Globus pallidus (tissue), 1 donor: Measurements from ENCODE around the gene PCBP3.

Experiments
- DNase-seq: peaks from one replicate; pipeline ENCODE4 v3.0.0-alpha.2; 2015; ENCODE audit warnings: low spot score

Gene PCBP3

DNA sequence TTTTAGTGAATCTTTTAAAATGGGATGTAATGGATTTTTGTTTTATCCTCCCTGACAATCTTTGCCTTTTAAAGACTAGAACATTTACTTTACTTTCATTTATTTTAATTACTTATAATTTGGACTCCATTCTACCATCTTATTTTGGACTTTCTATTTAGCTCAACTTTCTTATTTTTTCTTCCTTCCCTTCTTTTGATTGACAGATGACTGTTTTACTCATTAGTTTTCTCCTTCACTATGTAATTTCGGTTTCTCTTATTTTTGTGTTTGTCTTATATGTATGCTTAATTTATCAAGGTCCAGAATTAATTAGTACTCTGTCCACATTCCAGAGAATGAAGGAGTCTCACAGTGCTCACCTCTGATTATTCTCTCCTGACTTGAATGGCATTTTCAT, 109.9 kb downstream of the PCBP3 start:
- no peak for DNase-seq

DNA sequence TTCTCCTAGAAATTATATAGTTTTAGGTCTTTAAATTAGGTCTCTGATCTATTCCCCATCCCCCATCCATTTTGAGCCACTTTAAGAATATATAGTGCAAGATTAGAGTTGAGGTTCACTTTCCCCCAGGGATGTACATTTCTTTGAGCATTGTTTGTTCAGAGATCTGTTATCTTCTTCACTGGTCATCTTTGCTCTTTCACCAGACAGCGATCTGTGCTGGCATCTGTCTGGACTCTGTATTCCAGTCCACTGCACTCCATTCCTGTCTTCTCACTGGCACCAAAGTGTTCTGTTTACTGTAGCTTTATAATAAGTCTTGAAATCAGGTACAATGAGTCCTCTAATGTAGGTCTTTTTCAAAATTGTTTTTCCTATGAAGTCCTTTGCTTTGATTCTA, 112.5 kb downstream of the PCBP3 start:
- no peak for DNase-seq

DNA sequence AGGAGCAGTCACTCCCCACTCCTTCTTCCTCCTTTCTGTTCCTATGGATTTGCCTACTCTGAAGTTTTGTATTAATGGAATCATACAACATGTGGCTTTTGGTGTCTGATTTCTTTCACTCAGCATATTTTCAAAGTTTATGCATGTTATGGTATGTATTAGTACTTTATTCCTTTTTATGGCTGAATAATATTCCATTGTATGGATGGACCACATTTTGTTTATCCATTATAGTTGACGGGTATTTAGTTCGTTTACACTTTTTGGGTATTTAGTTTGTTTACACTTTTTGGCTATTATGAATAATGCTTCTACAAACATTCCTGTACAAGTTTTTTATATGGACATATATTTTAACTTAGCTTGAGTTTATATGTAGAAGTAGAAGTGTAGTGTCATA, 113.1 kb downstream of the PCBP3 start:
- no peak for DNase-seq

DNA sequence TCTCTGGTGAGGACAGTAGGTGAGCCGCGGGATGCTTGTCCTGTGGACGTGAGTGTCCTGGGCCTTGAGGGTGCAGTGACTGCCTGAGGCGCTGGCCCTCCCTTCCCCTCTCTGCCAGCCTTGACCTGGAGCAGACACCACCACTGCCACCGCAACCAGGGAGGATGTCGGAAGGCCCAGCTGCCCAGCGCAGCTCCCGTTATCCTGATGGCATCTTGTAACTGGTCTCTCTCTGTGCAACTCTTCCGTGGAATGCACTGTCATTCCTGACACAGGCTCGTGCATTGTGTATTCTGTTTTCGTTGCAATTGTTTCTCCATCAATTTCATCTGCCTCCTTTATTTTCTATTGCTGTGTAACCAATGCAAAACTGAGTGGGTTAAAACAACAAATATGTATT, 118.2 kb downstream of the PCBP3 start:
- no peak for DNase-seq

DNA sequence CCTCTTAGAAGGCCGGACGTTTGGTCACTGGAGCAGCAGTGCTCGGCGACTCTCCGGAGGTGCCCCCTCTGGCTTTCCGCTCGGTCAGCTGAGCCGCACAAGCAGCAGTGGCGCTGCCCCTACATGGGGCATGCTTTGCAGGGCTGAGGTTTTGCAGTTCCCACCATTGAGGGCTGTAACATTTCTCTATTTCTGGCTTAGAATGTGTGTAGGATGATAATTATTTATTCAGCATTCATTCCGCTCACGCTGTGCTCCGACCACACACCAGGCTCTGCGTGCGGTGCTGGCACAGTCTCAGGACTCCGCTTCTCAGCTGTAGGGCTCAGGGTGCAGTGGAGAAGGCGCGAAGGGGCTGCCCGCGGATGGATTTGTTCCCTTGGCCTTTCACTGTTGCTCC, 119.5 kb downstream of the PCBP3 start:
- no peak for DNase-seq

DNA sequence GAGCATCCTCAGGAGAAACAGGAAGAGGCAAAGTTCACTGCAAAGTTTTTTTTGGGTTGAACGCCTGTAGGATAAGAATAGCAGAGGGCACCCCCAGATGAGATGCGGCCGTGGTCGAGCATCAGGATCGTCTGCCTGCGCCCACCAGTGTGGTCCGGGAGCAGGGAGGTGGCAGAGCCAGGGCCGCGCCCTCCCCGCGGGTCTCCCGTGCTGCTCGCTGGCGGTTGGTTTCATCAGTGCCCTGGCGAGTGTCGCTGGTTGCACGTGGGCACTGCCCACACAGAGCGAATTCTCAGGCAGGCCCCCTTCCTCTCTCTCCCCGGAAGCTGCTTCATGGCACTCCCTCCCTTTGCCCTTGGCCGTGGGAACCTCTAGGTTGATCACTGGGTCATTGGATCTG, 120.0 kb downstream of the PCBP3 start:
- DNase-seq = no peak

DNA sequence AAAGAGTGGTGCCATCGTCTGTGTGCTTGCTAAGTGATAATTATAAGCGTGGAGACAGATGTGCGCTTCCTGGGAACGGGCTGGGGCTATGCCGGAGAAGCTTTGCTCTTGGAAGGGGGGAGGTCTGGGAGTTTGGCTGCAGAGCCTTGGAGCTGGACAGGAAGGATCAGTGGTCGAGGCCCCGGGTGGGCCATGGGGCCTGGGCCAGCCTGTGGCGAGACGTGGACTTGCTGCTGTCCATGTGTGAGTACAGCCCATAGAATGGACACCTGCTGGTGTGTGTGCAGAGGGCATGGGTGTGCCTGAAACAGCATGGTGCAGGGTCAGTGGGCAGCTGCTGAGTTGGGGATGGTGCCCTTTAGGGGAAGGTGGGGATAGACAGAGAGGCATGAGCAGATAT, 121.3 kb downstream of the PCBP3 start:
- no peak for DNase-seq

DNA sequence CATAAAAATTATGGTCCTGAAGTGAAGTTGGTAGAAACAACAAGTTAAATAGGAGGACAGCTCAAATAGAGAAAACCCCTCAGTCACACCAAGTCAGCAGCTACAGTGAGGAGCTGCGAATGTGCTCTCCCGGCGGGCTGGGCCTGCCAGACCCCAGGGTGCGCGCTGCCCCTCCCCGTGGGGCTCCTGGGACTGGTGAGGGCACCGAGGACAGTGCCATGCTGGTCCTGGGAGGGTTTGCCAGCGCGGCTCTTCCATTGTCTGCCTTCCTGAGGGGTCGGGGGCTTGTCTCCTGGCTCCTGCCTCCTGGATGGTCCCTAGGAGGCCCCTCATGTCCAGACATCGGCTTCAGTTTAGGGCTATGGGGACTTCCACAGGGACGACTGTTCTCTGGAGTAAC, 121.8 kb downstream of the PCBP3 start:
- DNase-seq = no peak

DNA sequence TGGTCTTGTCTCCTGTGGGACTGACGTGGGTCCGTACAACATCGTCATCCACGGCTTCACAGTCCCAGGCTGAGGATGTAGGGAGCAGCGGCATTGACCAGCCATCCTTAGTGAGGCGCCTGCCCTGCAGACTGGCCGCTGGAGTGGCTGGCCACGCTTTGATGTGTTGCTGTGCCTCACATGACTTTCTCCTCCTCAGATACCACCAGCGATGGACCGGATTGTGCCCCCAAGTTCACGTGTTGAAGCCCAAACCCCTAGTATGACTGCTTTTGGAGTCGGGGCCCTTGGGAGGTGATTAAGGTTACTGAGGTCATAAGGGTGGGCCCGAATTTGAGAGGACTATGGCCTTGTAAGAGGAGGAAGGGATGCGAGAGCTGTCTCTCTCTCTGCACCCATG, 122.5 kb downstream of the PCBP3 start:
- DNase-seq = no peak

DNA sequence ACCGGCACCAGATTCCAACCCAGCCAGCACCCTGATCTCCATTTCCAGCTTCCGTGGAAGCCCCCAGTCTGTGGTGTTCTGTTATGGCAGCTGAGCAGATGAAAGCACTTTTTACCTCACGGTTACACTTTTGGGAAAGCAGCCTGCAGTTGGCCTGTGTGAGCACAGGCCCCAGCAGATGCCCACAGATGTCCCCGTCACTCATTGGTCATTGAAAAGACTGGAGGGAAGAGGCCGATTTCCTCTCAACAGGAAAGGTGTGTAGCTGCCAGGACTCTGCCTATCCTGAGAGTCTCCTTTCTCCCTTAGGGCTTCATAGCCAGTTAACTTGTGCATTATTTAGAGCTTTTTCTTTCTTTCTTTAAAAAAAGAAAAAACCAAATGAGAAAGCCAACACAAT, 123.0 kb downstream of the PCBP3 start:
- no peak for DNase-seq

DNA sequence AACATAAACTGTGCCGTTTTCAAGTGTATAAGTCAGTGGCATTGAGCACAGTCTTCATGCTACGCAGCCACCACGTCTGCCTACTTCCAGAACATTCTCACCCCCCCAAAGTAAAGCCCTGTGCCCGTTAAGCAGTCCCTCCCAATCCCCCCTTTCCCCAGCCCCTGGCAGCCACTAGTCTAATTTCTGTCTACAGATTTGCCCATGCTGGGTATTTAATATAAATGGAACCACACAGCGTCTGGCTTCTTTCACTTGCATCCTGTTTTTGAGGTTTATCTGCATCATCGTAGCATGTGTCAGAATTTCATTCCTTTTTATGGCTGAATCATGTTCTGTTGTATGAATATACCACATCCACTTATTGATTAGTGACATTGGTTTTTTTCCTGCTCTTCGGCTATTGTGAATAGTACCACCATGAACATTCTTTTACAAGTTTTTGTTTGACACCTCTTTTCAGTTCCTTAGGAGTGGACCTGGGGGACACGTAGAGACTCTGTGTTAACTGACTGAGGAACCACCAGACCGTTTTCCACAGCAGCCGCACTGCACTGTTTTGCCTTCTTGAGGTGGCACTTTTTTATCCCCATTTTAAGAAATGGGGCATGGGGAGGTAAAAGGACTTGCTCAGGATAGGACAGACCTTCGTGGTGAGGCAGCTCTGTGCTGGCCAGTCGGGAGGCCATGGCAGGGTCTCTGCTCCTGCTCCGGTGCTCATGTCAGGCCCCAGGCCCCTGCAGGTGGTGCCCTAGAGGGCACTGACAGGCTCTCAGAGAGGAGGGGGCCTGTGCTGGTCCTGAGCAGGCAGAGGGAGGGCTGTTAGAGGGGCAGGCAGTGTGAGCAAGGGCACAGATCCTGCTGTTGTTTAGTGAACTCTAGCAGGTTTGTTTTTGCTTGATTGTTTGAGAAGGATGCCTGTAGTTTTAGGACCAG, 123.8 kb downstream of the PCBP3 start:
- no peak for DNase-seq

DNA sequence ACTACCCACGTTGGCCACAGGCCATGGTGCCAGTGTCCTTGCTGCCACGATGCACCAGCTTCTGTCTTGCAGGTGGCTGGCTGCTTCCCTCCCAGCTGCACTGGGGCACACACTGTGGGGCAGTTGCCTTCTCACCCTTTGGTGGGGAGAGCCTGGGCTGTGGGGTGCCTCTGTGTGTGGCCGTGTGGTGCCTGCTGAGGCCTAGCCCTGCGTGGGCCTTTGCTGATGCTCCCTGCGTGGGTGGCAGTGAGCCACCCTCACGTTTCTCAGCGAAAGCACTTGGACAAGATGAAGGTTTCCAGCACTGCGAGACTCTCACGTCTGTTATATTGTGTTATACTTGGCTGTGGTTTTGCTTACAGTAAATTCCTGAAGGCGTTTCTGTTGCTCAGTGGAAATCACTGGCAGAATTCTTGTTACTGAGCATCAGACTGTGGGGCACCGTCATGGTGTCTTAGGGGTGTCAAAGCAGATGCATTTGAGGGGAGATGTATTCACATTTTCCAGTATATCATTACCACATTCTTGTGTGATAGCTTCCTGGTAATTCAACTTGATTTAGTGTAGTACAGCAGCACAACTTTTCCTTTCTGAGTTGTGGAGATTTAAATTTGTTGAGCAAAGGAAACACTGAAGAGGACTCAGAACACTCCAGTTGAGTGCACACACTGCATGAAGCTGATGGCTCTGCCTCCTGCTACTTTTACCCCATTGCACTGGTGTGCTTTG, 124.7 kb downstream of the PCBP3 start:
- no peak for DNase-seq

DNA sequence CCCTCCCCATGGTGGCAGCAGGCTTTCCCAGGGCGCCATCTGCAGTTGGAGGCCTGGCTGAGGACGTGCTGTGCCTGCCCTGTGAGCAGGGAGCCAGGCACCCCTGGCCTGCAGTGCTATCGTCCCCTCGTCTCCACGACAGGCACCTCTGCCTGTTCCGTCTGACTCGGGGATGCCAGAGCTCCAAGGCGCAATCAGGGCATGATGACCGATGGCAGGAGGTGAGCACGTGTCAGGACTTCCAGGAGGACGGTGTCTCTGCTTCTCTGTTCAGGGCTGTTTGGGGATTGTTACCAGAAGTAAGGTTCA, 125.2 kb downstream of the PCBP3 start:
- no peak for DNase-seq

DNA sequence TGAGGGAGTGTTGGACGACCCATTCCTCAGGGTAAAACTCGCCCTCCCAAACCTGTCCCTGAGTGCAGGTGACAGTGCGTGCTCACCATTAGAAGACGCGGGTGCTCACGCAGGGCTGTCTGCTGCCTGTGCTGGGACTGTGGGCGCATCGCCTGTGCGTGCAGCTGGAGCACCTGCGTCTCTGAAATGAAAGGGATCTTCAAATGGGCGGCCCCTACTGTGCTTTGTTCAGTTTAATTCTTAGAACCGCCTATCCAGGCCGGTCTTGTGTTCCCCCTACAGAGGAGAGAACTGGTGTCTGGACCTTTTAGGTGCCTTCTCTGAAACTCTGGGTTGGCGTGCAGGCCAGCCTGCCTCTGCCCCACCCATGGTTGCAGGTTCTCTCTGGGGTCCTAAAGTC, 125.8 kb downstream of the PCBP3 start:
- no peak for DNase-seq

DNA sequence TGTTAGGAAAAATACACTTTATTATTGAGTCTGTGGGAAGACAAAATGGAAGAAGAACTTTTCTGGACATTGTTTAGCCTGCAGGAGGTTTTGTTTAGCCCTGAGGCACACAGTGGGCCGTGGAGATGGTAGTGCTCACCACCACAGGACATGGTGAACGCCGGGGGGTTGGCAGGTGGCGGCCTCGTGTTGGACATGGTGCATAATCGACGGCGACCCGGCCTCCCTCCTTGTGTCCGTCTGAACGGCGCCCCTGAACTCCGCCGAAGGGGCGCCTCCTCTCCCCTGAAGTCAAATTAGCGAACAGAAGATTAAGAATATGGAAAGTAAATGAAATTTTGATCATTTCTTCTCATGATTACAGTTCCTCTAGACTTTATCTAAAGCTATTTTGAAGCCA, 126.4 kb downstream of the PCBP3 start:
- DNase-seq = no peak

DNA sequence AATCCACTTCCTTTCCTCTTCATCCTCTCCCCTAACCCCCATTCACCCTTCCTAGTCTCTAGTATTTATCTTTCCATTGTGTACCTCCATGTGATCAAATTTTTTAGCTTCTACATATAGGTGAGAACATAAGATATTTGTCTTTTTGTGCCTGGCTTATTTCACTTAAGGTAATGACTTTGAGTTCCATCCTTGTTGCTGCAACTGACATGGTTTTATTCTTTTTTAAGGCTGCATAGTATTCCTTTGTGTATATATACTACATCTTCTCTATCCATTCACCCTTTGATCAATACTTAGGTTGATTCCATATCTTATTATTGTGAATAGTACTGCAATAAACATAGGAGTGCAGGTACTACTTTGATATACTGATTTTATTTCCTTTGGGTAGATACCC, 128.7 kb downstream of the PCBP3 start:
- DNase-seq = no peak

DNA sequence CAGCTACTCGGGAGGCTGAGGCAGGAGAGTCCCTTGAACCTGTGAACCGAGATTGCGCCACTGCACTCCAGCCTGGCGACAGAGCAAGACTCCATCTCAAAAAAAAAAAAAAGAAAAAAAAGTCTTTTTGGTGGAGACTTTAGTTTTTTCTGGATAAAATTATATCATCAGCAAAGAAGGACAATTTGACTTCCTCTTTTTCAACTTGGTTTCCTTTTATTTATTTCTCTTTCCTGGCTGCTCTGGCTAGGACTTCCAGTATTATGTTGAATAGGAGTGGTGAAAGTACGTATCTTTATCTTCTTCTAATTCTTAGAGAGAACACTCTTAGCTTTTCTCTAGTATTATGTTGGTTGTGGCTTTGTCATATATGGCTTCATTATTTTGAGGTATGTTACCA, 130.8 kb downstream of the PCBP3 start:
- DNase-seq = no peak

DNA sequence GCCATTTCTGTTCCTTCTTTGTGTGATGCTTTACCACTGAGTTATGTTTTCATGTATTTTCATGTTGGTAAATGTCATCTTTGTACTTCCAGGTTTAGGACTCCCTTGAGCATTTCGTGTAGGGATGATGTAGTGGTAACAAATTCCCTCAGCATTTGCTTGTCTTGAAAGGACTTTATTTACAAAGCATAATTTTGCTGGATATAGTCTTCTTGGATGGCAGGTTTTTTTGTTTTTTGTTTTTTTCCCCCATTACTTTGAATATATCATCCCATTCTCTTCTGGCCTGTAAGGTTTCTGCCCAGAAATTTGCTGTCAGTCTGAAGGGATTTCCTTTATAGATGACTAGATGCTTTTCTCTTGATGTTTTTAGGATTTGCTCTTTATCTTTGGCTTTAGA, 133.4 kb downstream of the PCBP3 start:
- no peak for DNase-seq

DNA sequence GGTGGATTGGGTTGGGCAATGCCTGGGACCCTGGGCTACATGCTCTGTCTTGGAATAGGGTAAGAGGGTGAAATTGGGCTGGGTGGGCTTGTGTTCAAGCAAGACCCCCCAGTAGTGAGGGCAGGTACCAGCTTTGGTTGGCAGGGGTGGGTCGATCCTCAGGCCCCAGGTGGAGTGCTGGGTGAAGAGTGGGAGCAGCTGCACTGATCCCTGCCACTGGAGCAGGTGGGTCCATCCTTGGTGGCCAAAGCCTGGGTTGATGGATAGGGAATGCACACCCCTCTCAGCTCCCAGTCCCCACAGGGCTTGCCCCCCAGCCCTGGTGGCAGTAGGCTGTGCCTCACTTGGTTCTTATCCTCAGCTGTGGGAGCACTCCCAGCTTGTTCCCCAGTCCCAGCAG, 135.2 kb downstream of the PCBP3 start:
- DNase-seq = no peak

DNA sequence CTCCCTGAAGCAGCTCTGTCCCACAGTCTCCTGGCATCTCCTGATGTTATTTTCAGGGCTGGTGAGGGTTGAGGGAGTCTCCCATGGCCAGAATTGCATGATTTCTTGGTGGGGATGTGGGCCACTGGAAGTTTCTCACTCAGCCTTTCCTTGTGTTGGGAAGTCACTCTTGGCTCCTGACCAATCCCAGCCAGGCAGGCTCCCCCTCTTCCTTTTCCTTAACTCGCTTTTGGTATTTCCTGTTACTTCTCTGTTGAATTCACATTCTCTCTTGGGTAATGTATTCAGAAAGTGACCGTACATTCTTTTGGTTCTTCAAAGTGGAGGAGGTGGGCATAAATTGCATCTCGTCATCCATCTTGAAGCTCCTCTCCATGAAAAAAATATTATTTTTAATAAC, 135.7 kb downstream of the PCBP3 start:
- DNase-seq = no peak

DNA sequence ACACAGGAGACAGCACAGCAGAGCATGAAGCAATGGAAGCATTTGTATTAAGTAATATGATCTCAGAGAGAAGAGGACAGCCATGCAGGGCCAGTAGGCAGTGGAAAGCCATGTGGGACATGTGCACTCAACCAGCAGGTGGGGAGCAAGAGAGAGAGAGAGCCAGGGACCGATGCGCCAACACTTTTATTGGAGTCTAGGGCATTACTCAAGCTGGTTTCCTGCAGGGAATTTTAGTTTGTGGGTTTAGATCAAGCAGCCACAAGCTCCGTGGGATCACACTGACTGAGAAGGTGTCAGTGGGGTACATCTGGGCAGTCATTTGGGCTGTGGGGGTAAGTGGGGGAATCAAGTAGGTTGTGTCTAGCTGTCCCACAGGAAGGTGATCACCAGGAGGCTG, 137.1 kb downstream of the PCBP3 start:
- no peak for DNase-seq

DNA sequence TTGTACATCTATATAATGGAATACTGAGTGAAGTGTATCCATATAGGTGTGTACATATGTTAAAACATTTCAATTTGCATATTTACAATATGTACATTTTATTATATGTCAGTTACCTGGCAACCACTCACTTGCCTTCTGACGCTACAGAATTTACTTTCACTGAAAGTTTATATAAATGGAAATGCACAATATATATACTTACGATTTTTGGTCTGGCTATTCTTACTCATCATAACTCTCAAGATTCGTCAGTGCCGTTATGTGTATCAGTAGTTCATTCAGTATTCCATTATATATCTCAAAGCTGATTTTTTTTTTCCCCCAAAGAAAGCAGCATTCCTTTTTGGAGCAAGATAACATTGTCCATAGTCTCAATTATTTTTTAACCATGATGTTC, 138.2 kb downstream of the PCBP3 start:
- no peak for DNase-seq

DNA sequence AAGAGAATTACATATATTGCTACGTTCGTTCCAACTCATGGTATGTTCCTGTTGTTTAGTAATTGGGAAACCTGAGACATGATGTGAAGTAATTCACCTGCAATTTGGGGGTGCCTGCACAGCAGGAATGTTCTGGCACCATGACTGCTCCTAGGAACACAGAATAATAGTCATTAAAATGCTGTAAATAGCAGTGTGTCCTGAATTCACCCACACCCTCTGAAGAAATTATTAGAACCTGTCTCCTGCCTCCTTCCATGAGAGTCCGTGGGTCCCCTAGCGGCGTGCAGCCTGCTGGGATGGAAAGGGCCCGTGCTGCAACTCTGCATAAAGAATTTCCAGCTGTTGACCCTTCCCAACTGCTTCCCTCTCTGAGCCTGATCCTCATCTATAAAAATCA, 143.1 kb downstream of the PCBP3 start:
- DNase-seq = no peak

DNA sequence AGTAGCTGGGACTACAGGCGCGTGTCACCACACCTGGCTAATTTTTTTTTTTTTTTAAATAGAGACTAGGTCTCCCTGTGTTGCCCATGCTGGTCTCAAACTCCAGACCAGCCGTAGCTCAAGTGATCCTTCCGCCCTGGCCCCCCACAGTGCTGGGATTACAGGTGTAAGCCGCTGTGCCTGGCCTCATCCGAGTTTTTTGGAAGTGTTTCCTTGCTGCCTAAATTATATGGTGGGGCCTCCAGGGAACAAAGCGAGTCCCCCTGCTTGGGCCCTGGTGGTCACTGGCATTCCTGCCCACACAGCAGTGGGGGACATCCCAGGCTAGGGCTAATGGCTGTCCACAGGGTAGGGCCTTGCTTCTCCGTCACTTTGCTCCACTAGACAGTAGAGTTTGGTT, 143.8 kb downstream of the PCBP3 start:
- DNase-seq = no peak
